Thyroid gland (tissue), 4 donors: ENCODE measurements around the gene KRT77. TPM values are rescaled to one million over a fixed set of nuclear protein-coding genes. Genes with fewer than 3 reads are reported as not detected.

Source experiments
- DNase-seq, 2 donors: peaks; one replicate each; pipeline ENCODE4 v3.0.0-alpha.2; 2019
- H3K27ac ChIP-seq, 3 donors: fragments of 200-600 bp; sonication (generic); 1 replicate in 2 of 3; 2 replicates in 1 of 3; pipeline ENCODE4 v1.5.1; 2016 to 2019; ENCODE audit warnings: mild to moderate bottlenecking in 1 of 3, moderate library complexity in 1 of 3
- H3K27me3 ChIP-seq: fragments of 200-600 bp; sonication (generic); one replicate; pipeline ENCODE4 v1.5.1; 2019
- H3K36me3 ChIP-seq, 2 donors: fragments of 200-600 bp; sonication (generic); one replicate each; pipeline ENCODE4 v1.5.1; 2016 to 2019
- H3K4me1 ChIP-seq, 2 donors: fragments of 200-600 bp; sonication (generic); one replicate each; pipeline ENCODE4 v1.5.1; 2017 to 2019
- H3K4me3 ChIP-seq, 3 donors: fragments of 200-600 bp; sonication (generic); replicated peaks in 1 of 3; 1 replicate in 2 of 3; 2 replicates in 1 of 3; pipeline ENCODE4 v1.5.1; 2016; ENCODE audit warnings: mild to moderate bottlenecking in 1 of 3
- H3K9me3 ChIP-seq: fragments of 200-600 bp; sonication (generic); one replicate; pipeline ENCODE4 v1.5.1; 2017
- POLR2A ChIP-seq, 2 donors: fragments of 450-650 bp; IDR thresholded peaks; one replicate each; pipeline ENCODE4 v1.6.1; 2017; ENCODE audit warnings: antibody characterized with exemption in 2 of 2, mild to moderate bottlenecking in 2 of 2, moderate library complexity in 1 of 2
- WGBS, 2 donors: methylation state at CpG; one replicate each; pipeline ENCODE4 v1.1.5; 2017; 5-methylcytosine and 5-hydroxymethylcytosine counted together
- intact Hi-C: fragments of 100-400 bp; cut with DNase I; formaldehyde crosslinking; loops from one replicate; pipeline ENCODE4 v1.15.1; 2023
- total RNA-seq, 4 donors: library from RNA; depleted of rRNA; stranded (reverse); fragments of >200 nt; gene quantifications; one replicate each; pipeline ENCODE4 v1.2.3, GENCODE V29; 2016
- TF ChIP-seq, protein P1 (sequence below), 6 experiments: fragments of 200-600 bp in 3 of 6; fragments of 450-650 bp in 3 of 6; sonication (generic) in 3 of 6; IDR thresholded peaks; one replicate each; pipeline ENCODE4 v1.5.1; 2016 to 2019; ENCODE audit warnings: antibody characterized with exemption in 6 of 6, mild to moderate bottlenecking in 2 of 6, inconsistent platforms in 1 of 6, moderate library complexity in 1 of 6

Gene KRT77
- total RNA-seq, 4 donors from 2014 or later = not detected

GRCh38 chr12:52675301-52675701, 28.0 kb downstream of the KRT77 start:
- Histone ChIP-seq H3K27me3 (no peaks in the 10 kb centered on the region), H3K4me3 (no peak overlapping the region), H3K9me3 (no peaks in the 10 kb centered on the region), H3K36me3 (no peaks in the 10 kb centered on the region), H3K27ac (no peak overlapping the region), H3K4me1 (no peaks in the 10 kb centered on the region)
- DNase-seq = no peak
- intact Hi-C loops = no loop called here
- TF ChIP-seq POLR2A (IDR thresholded peaks at IDR 0.05) = no peak
- TF ChIP-seq, protein P1, sequence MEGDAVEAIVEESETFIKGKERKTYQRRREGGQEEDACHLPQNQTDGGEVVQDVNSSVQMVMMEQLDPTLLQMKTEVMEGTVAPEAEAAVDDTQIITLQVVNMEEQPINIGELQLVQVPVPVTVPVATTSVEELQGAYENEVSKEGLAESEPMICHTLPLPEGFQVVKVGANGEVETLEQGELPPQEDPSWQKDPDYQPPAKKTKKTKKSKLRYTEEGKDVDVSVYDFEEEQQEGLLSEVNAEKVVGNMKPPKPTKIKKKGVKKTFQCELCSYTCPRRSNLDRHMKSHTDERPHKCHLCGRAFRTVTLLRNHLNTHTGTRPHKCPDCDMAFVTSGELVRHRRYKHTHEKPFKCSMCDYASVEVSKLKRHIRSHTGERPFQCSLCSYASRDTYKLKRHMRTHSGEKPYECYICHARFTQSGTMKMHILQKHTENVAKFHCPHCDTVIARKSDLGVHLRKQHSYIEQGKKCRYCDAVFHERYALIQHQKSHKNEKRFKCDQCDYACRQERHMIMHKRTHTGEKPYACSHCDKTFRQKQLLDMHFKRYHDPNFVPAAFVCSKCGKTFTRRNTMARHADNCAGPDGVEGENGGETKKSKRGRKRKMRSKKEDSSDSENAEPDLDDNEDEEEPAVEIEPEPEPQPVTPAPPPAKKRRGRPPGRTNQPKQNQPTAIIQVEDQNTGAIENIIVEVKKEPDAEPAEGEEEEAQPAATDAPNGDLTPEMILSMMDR (IDR thresholded peaks at IDR 0.05) = no peak
- WGBS, 2 donors = 92 to 93% methylated on average over 27 to 28 of the region's 28 CpGs

DNA sequence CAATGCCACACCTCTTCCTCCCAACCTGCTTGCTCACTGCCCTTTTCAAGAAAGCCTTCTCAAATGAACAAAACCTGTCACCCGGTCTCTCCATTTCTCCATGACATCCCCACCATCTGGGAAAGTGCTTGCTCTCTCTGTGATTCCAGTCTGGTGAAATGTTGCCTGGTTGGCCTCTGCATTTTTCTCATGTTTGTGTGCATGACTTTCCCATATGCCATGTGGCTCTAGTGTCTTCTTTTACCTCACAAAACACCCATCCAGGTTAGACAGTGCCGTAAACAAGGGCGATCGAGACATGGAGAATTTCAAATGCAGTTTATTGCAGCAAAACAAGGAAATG, 28.9 kb downstream of the KRT77 start:
- TF ChIP-seq, protein P1 (IDR thresholded peaks at IDR 0.05) = no peak
- no peak for TF ChIP-seq POLR2A (IDR thresholded peaks at IDR 0.05)
- no peaks in the 10 kb centered on the region for H3K27me3 ChIP-seq
- WGBS, 2 donors = 90 to 94% methylated on average over 4 of the region's 4 CpGs
- no peaks in the 10 kb centered on the region for H3K36me3 ChIP-seq
- H3K4me1 ChIP-seq = no peaks in the 10 kb centered on the region
- no peaks in the 10 kb centered on the region for H3K9me3 ChIP-seq
- no peak overlapping the region for H3K4me3 ChIP-seq
- no peak overlapping the region for H3K27ac ChIP-seq
- intact Hi-C loops = no loop called here
- DNase-seq = no peak

DNA sequence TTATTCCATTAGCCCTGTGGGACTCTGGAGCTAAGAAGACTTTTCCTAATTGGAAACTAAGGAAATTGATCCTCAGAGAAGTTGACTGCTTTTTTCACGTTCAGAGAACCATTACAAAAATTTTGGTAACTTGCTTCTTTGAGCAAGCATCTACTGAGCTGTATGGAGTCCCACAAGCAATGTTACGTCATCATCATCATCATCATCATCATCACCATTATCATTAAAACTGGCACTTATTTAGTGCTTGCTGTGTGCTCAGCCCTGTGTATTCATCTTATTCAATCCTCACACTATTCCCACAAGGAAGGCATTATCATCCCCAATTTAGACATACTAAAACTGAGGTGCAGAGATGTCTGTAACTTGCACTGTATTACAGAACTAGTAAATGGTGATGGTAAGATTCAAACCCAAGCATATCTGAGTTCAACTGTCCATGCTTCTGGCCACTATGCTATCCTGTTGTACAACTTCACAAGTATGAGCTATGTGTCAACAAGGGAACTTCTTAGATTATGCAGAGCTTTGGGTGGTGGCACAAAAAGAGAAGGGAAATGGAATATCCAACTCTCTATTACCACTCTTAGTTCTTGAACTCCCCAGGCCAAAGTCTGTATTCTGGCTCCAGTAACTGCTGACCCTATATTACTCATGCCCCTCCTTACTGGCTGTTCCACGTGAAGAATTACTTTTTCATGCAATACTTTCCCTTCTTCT, 29.5 kb downstream of the KRT77 start:
- Histone ChIP-seq H3K9me3 (no peaks in the 10 kb centered on the region), H3K4me3 (no peak overlapping the region), H3K27me3 (no peaks in the 10 kb centered on the region), H3K4me1 (no peaks in the 10 kb centered on the region), H3K27ac (no peak overlapping the region), H3K36me3 (no peaks in the 10 kb centered on the region)
- intact Hi-C loops = no loop called here
- WGBS, 2 donors = 67 to 79% methylated on average over 3 of the region's 3 CpGs
- no peak for DNase-seq
- TF ChIP-seq, protein P1 (IDR thresholded peaks at IDR 0.05) = no peak
- TF ChIP-seq POLR2A (IDR thresholded peaks at IDR 0.05) = no peak

GRCh38 chr12:52673217-52673616, 30.1 kb downstream of the KRT77 start:
- Histone ChIP-seq H3K27me3 (no peaks in the 10 kb centered on the region), H3K4me3 (no peak overlapping the region), H3K36me3 (no peaks in the 10 kb centered on the region), H3K9me3 (no peaks in the 10 kb centered on the region), H3K27ac (no peak overlapping the region), H3K4me1 (no peaks in the 10 kb centered on the region)
- TF ChIP-seq, protein P1 (IDR thresholded peaks at IDR 0.05) = no peak
- TF ChIP-seq POLR2A (IDR thresholded peaks at IDR 0.05) = no peak
- WGBS, 2 donors = 59 to 78% methylated on average over 4 to 5 of the region's 5 CpGs
- DNase-seq = no peak
- intact Hi-C loops = no loop called here

DNA sequence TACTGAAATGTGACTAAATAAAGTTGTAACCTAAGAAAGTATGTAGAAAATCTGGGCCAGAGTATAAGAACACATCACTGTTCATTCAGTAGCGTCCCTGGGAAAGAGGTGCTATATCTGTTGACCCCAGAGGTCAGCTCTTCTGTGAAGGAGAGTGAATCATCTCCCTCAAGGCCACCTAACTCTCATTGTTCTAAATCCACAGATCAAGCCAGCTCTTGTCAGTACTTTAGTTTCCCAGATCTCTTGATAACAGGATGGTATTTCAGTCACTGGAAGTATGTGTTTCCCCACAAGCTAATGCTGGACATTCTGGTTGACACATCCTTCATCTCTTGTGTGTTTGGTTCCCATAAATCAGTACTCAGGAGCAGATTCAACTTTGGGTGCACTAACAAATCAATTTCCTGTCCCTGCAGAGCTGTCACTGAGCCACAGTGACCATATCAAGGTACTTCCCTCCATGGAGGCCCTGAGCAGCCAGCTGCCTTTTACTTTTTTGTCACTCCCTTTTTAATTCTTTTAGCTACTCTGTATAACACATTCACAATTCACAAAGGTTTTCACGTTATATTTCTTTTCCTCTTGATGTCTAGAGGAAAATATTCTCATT, 30.9 kb downstream of the KRT77 start:
- no peak for DNase-seq
- H3K27ac ChIP-seq = no peak overlapping the region
- intact Hi-C loops = no loop called here
- H3K36me3 ChIP-seq = no peaks in the 10 kb centered on the region
- no peaks in the 10 kb centered on the region for H3K4me1 ChIP-seq
- 51 to 74% methylated on average over 2 of the region's 2 CpGs for WGBS, 2 donors
- TF ChIP-seq, protein P1 (IDR thresholded peaks at IDR 0.05) = no peak
- TF ChIP-seq POLR2A (IDR thresholded peaks at IDR 0.05) = no peak
- H3K4me3 ChIP-seq = no peak overlapping the region
- H3K27me3 ChIP-seq = no peaks in the 10 kb centered on the region
- H3K9me3 ChIP-seq = no peaks in the 10 kb centered on the region
